Stimulated activated CD8-positive, alpha-beta memory T cell treated with anti-CD3 and anti-CD28 coated beads, Interleukin-12 subunit alpha, Interleukin-12 subunit beta, amount 100 ng/mL, for 1 hour (primary cell): ENCODE measurements around the gene CDK5RAP3.
A peak's percentile ranks its signal among the peaks of the same experiment; 100 is the strongest.
"Not testable (repeated sequence)": the region's sequence is repeated elsewhere in the genome, so short reads cannot be mapped to it uniquely, and the experiment has no call there.

Source experiments
- DNase-seq: peaks from one replicate; pipeline ENCODE4 v3.0.0-alpha.2; 2020; ENCODE audit warnings: low read depth

The CDK5RAP3 gene

GRCh38 chr17:47998044-47998443 lies 27.1 kb downstream of the CDK5RAP3 start:
- no peak for DNase-seq

GRCh38 chr17:47999582-47999981 lies 28.7 kb downstream of the CDK5RAP3 start:
- DNase-seq: no peak

GRCh38 chr17:48001197-48001596 lies 30.3 kb downstream of the CDK5RAP3 start:
- DNase-seq: no peak

- DNase-seq: not testable (repeated sequence)
Measured at GRCh38 chr17:48001657-48002056, 30.7 kb downstream of the CDK5RAP3 start.

- no peak for DNase-seq
Measured at GRCh38 chr17:48002266-48002915, 31.5 kb downstream of the CDK5RAP3 start.

- DNase-seq: no peak
Measured at GRCh38 chr17:48002916-48003416, 32.1 kb downstream of the CDK5RAP3 start.

- no peak for DNase-seq
Measured at GRCh38 chr17:48003417-48004151, 32.7 kb downstream of the CDK5RAP3 start.

- DNase-seq: no peak
Measured at GRCh38 chr17:48004983-48005382, 34.1 kb downstream of the CDK5RAP3 start.

GRCh38 chr17:48006936-48007709 lies 36.2 kb downstream of the CDK5RAP3 start:
- no peak for DNase-seq

- DNase-seq: no peak
Measured at GRCh38 chr17:48010193-48010592, 39.3 kb downstream of the CDK5RAP3 start.

GRCh38 chr17:48011405-48012150 lies 40.7 kb downstream of the CDK5RAP3 start:
- DNase-seq: peak; percentile 24

GRCh38 chr17:48012151-48012520 lies 41.2 kb downstream of the CDK5RAP3 start:
- DNase-seq: peak; percentile 28

GRCh38 chr17:48012654-48013053 lies 41.7 kb downstream of the CDK5RAP3 start:
- DNase-seq: no peak

GRCh38 chr17:48013876-48014594 lies 43.1 kb downstream of the CDK5RAP3 start:
- DNase-seq: no peak

GRCh38 chr17:48014595-48015111 lies 43.7 kb downstream of the CDK5RAP3 start:
- DNase-seq: no peak

GRCh38 chr17:48016112-48016511 lies 45.2 kb downstream of the CDK5RAP3 start:
- DNase-seq: no peak

- DNase-seq: not testable (repeated sequence)
Measured at GRCh38 chr17:48017817-48018158, 46.9 kb downstream of the CDK5RAP3 start.

- DNase-seq: no peak
Measured at GRCh38 chr17:48021934-48022333, 51.0 kb downstream of the CDK5RAP3 start.

- no peak for DNase-seq
Measured at GRCh38 chr17:48022901-48023300, 52.0 kb downstream of the CDK5RAP3 start.

- peak; percentile 8 for DNase-seq
Measured at GRCh38 chr17:48023400-48024148, 52.7 kb downstream of the CDK5RAP3 start.
